GM23338 (cell line): Measurements from ENCODE around the gene CSPG4. TPM values are rescaled to one million over a fixed set of nuclear protein-coding genes. Genes with fewer than 3 reads are reported as not detected.

ENCODE experiments used
- ATAC-seq: fragments of 200-7000 bp; cut with Tn5 transposase; 3 replicates; pipeline ENCODE4 v1.9.1; 2020
- DNase-seq: peaks from one replicate; pipeline ENCODE4 v3.0.0-alpha.2; 2015; ENCODE audit warnings: low spot score
- H2AFZ ChIP-seq: fragments of 200-600 bp; sonication (generic); 2 replicates; pipeline ENCODE4 v1.8.0; 2016; ENCODE audit warnings: antibody characterized with exemption, mild to moderate bottlenecking, moderate library complexity
- H3F3A ChIP-seq: fragments of 200-600 bp; sonication (generic); replicated peaks from 2 replicates; pipeline ENCODE4 v1.8.0; 2017; ENCODE audit warnings: antibody characterized with exemption, mixed run types, low read depth
- H3K27ac ChIP-seq: fragments of 200-600 bp; sonication (generic); 2 replicates; pipeline ENCODE4 v1.6.1; 2016; ENCODE audit warnings: low read depth
- H3K27me3 ChIP-seq: fragments of 200-600 bp; sonication (generic); 2 replicates; pipeline ENCODE4 v1.8.0; 2016; ENCODE audit warnings: mild to moderate bottlenecking, mixed run types, moderate library complexity; ENCODE audit not compliant: insufficient read depth
- H3K36me3 ChIP-seq: fragments of 200-600 bp; sonication (generic); 2 replicates; pipeline ENCODE4 v1.8.0; 2016; ENCODE audit warnings: mild to moderate bottlenecking; ENCODE audit not compliant: insufficient read depth
- H3K4me1 ChIP-seq: fragments of 200-600 bp; sonication (generic); 2 replicates; pipeline ENCODE4 v1.8.0; 2016; ENCODE audit warnings: mild to moderate bottlenecking, moderate library complexity; ENCODE audit not compliant: insufficient read depth
- H3K4me2 ChIP-seq: fragments of 200-600 bp; sonication (generic); 2 replicates; pipeline ENCODE4 v1.7.1; 2017; ENCODE audit warnings: mixed run types
- H3K4me3 ChIP-seq: fragments of 200-600 bp; sonication (generic); 2 replicates; pipeline ENCODE4 v1.6.1; 2016; ENCODE audit warnings: mixed run types
- H3K79me2 ChIP-seq: fragments of 200-600 bp; sonication (generic); replicated peaks from 2 replicates; pipeline ENCODE4 v1.8.0; 2017; ENCODE audit warnings: mild to moderate bottlenecking; ENCODE audit not compliant: insufficient read depth
- H3K9me2 ChIP-seq: fragments of 200-600 bp; sonication (generic); 2 replicates; pipeline ENCODE4 v1.8.0; 2017; ENCODE audit not compliant: insufficient read depth
- H4K20me1 ChIP-seq: fragments of 200-600 bp; sonication (generic); replicated peaks from 2 replicates; pipeline ENCODE4 v1.8.0; 2017; ENCODE audit warnings: mild to moderate bottlenecking; ENCODE audit not compliant: insufficient read depth
- H3K27ac Mint-ChIP-seq: 2 replicates; pipeline ENCODE4 v1.8.0; 2020; ENCODE audit warnings: inconsistent platforms, mild to moderate bottlenecking, moderate library complexity, mixed read lengths
- H3K27me3 Mint-ChIP-seq: 3 replicates; pipeline ENCODE4 v1.8.0; 2022; ENCODE audit warnings: low read depth, mild to moderate bottlenecking, moderate library complexity, mixed read lengths, inconsistent platforms; ENCODE audit not compliant: insufficient read depth, poor library complexity
- H3K36me3 Mint-ChIP-seq: 3 replicates; pipeline ENCODE4 v1.8.0; 2021; ENCODE audit warnings: low read depth, mild to moderate bottlenecking, inconsistent platforms, moderate library complexity, mixed read lengths
- H3K4me1 Mint-ChIP-seq: 3 replicates; pipeline ENCODE4 v1.8.0; 2020; ENCODE audit warnings: mild to moderate bottlenecking, inconsistent platforms, mixed read lengths
- H3K4me3 Mint-ChIP-seq: 3 replicates; pipeline ENCODE4 v1.8.0; 2021; ENCODE audit warnings: moderate library complexity, mild to moderate bottlenecking, inconsistent platforms, mixed read lengths
- H3K9me3 Mint-ChIP-seq: 3 replicates; pipeline ENCODE4 v1.8.0; 2020; ENCODE audit warnings: moderate library complexity, mild to moderate bottlenecking, inconsistent platforms, mixed read lengths
- CREB1 ChIP-seq: fragments of 250-450 bp; sonication (Bioruptor Pico); IDR thresholded peaks from 2 replicates; pipeline ENCODE4 v1.5.0; 2020; ENCODE audit warnings: low read depth, mild to moderate bottlenecking, moderate library complexity
- CTCF ChIP-seq, 2 experiments: fragments of 200-600 bp in 1 of 2; sonication (generic) in 1 of 2; conservative IDR thresholded peaks; 2 replicates each; pipeline versions ENCODE4 v1.5.1 to v1.6.1; 2016 to 2017; ENCODE audit warnings: antibody characterized with exemption in 2 of 2, low read depth in 2 of 2, mild to moderate bottlenecking in 2 of 2, moderate library complexity in 1 of 2
- EZH2 ChIP-seq: fragments of 200-600 bp; sonication (generic); IDR thresholded peaks from one replicate; pipeline ENCODE4 v1.8.0; 2017; ENCODE audit warnings: antibody characterized with exemption, mild to moderate bottlenecking, low read depth; ENCODE audit not compliant: unreplicated experiment
- EZH2phosphoT487 ChIP-seq: fragments of 200-600 bp; sonication (generic); IDR thresholded peaks from one replicate; pipeline ENCODE4 v1.8.1; 2018; ENCODE audit warnings: antibody characterized with exemption; ENCODE audit not compliant: unreplicated experiment
- NANOG ChIP-seq: IDR thresholded peaks from 2 replicates; pipeline ENCODE4 v1.6.1; 2016; ENCODE audit warnings: antibody characterized with exemption, borderline replicate concordance
- REST ChIP-seq: IDR thresholded peaks from one replicate; pipeline ENCODE4 v1.6.1; 2018; ENCODE audit warnings: antibody characterized with exemption; ENCODE audit not compliant: unreplicated experiment
- ZNF114 ChIP-seq: fragments of 250-450 bp; sonication (Bioruptor Pico); IDR thresholded peaks from 2 replicates; pipeline ENCODE4 v1.5.0; 2020; ENCODE audit warnings: mild to moderate bottlenecking, moderate library complexity
- ZNF331 ChIP-seq: fragments of 250-450 bp; sonication (Bioruptor Pico); IDR thresholded peaks from 2 replicates; pipeline ENCODE4 v1.5.0; 2020; ENCODE audit warnings: low read depth, mild to moderate bottlenecking, moderate library complexity
- polyA plus RNA-seq: library from polyadenylated mRNA; unstranded; fragments of >200 nt; fragmentation: Nextera tagmentation; extraction: Ambion mirVana; gene quantifications from 2 replicates; pipeline ENCODE4 v1.2.1, GENCODE V29; 2016
- total RNA-seq: library from RNA; depleted of rRNA; stranded (reverse); fragments of >200 nt; shearing (Covaris generic); gene quantifications from 2 replicates; pipeline ENCODE4 v1.2.3, GENCODE V29; 2014
- TF ChIP-seq, protein P1 (sequence below): IDR thresholded peaks from 2 replicates; pipeline ENCODE4 v1.6.1; 2016; ENCODE audit warnings: antibody characterized with exemption
- TF ChIP-seq, protein P2 (sequence below): fragments of 250-450 bp; sonication (Bioruptor Pico); IDR thresholded peaks from 2 replicates; pipeline ENCODE4 v1.5.0; 2020; ENCODE audit warnings: mild to moderate bottlenecking, moderate library complexity

The CSPG4 gene
- total and polyA plus RNA-seq, 2 experiments from 2014 or later: 0.27 to 4.0 TPM

DNA sequence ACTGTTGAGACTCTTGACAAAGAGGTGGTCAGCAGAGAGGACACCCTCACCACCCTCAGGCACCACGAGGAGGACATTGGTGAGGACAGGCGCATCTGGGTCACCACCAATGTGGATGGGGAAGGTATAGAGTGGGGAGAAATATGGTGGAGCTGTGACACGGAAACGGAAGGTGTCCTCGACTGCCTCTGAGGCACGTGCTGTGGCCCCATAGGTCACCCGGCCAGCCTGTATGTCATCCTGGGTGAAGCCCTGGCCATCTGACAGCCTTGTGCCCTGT lies 24.4 kb downstream of the CSPG4 start:
- H3F3A ChIP-seq: no peaks in the 10 kb centered on the region
- no peak for TF ChIP-seq EZH2phosphoT487
- TF ChIP-seq ZNF114: no peak
- no peak for TF ChIP-seq NANOG
- no peak for TF ChIP-seq CREB1 (CRISPR knock-in tag)
- TF ChIP-seq EZH2: no peak
- TF ChIP-seq, protein P1, sequence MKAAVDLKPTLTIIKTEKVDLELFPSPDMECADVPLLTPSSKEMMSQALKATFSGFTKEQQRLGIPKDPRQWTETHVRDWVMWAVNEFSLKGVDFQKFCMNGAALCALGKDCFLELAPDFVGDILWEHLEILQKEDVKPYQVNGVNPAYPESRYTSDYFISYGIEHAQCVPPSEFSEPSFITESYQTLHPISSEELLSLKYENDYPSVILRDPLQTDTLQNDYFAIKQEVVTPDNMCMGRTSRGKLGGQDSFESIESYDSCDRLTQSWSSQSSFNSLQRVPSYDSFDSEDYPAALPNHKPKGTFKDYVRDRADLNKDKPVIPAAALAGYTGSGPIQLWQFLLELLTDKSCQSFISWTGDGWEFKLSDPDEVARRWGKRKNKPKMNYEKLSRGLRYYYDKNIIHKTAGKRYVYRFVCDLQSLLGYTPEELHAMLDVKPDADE: no peak
- no peak for TF ChIP-seq ZNF331
- TF ChIP-seq, protein P2, sequence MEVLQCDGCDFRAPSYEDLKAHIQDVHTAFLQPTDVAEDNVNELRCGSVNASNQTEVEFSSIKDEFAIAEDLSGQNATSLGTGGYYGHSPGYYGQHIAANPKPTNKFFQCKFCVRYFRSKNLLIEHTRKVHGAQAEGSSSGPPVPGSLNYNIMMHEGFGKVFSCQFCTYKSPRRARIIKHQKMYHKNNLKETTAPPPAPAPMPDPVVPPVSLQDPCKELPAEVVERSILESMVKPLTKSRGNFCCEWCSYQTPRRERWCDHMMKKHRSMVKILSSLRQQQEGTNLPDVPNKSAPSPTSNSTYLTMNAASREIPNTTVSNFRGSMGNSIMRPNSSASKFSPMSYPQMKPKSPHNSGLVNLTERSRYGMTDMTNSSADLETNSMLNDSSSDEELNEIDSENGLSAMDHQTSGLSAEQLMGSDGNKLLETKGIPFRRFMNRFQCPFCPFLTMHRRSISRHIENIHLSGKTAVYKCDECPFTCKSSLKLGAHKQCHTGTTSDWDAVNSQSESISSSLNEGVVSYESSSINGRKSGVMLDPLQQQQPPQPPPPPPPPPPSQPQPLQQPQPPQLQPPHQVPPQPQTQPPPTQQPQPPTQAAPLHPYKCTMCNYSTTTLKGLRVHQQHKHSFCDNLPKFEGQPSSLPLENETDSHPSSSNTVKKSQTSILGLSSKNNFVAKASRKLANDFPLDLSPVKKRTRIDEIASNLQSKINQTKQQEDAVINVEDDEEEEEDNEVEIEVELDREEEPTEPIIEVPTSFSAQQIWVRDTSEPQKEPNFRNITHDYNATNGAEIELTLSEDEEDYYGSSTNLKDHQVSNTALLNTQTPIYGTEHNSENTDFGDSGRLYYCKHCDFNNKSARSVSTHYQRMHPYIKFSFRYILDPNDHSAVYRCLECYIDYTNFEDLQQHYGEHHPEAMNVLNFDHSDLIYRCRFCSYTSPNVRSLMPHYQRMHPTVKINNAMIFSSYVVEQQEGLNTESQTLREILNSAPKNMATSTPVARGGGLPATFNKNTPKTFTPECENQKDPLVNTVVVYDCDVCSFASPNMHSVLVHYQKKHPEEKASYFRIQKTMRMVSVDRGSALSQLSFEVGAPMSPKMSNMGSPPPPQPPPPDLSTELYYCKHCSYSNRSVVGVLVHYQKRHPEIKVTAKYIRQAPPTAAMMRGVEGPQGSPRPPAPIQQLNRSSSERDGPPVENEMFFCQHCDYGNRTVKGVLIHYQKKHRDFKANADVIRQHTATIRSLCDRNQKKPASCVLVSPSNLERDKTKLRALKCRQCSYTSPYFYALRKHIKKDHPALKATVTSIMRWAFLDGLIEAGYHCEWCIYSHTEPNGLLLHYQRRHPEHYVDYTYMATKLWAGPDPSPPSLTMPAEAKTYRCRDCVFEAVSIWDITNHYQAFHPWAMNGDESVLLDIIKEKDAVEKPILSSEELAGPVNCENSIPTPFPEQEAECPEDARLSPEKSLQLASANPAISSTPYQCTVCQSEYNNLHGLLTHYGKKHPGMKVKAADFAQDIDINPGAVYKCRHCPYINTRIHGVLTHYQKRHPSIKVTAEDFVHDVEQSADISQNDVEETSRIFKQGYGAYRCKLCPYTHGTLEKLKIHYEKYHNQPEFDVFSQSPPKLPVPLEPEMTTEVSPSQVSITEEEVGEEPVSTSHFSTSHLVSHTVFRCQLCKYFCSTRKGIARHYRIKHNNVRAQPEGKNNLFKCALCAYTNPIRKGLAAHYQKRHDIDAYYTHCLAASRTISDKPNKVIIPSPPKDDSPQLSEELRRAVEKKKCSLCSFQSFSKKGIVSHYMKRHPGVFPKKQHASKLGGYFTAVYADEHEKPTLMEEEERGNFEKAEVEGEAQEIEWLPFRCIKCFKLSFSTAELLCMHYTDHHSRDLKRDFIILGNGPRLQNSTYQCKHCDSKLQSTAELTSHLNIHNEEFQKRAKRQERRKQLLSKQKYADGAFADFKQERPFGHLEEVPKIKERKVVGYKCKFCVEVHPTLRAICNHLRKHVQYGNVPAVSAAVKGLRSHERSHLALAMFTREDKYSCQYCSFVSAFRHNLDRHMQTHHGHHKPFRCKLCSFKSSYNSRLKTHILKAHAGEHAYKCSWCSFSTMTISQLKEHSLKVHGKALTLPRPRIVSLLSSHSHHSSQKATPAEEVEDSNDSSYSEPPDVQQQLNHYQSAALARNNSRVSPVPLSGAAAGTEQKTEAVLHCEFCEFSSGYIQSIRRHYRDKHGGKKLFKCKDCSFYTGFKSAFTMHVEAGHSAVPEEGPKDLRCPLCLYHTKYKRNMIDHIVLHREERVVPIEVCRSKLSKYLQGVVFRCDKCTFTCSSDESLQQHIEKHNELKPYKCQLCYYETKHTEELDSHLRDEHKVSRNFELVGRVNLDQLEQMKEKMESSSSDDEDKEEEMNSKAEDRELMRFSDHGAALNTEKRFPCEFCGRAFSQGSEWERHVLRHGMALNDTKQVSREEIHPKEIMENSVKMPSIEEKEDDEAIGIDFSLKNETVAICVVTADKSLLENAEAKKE (CRISPR knock-in tag): no peak
- TF ChIP-seq CTCF (conservative IDR thresholded peaks at IDR 0.05; ENCODE audit: low read depth in 2 of 2): no peak
- TF ChIP-seq REST: no peak
- H3K79me2 ChIP-seq: no peaks in the 10 kb centered on the region
- H2AFZ ChIP-seq: no peak overlapping the region
- H3K27ac Mint-ChIP-seq: no peak overlapping the region
- no peaks in the 10 kb centered on the region for H3K27me3 ChIP-seq
- H3K9me3 Mint-ChIP-seq: no peaks in the 10 kb centered on the region
- H3K4me1 ChIP-seq: peaks cover 4% of the 10 kb centered on the region; the same call in 1 of the 2 replicates
- no peak for DNase-seq
- no peak overlapping the region for H3K4me2 ChIP-seq
- peaks cover 12% of the 10 kb centered on the region for H3K4me1 Mint-ChIP-seq
- H3K4me3 Mint-ChIP-seq: no peak overlapping the region
- H3K4me3 ChIP-seq: no peak overlapping the region
- no peaks in the 10 kb centered on the region for H3K36me3 ChIP-seq
- no peaks in the 10 kb centered on the region for H4K20me1 ChIP-seq
- peaks cover 15% of the 10 kb centered on the region for H3K27me3 Mint-ChIP-seq
- no peaks in the 10 kb centered on the region for H3K9me2 ChIP-seq
- H3K27ac ChIP-seq: no peak overlapping the region
- H3K36me3 Mint-ChIP-seq: peaks cover 3% of the 10 kb centered on the region; the same call in 1 of the 3 replicates
- no peak for ATAC-seq
